22Rv1 (cell line): ENCODE results near the gene TMEM165.

Experiments
- ZFX ChIP-seq: fragments of 450-650 bp; IDR thresholded peaks from 2 replicates; pipeline ENCODE4 v1.6.1; 2017; ENCODE audit warnings: antibody characterized with exemption, borderline replicate concordance
- TF ChIP-seq, protein P1 (sequence below): fragments of 450-650 bp; IDR thresholded peaks from 2 replicates; pipeline ENCODE4 v1.5.1; 2017; ENCODE audit warnings: mild to moderate bottlenecking

DNA sequence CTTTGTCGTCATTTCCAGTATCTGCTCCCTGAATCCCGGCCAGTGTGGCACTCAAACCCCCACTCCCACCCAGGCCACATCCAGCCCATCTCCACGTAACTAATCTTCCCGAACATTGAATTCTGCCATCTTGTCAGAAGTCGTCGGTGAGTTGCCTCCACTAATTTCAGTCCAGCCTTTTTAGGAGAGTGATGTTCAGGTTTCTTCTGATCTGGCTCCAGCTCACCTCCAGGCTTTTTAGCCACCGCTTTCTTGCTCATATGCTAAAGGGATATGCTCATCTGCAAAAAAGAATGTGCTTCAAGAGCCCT is 1.3 kb downstream of the TMEM165 start:
- TF ChIP-seq, protein P1, sequence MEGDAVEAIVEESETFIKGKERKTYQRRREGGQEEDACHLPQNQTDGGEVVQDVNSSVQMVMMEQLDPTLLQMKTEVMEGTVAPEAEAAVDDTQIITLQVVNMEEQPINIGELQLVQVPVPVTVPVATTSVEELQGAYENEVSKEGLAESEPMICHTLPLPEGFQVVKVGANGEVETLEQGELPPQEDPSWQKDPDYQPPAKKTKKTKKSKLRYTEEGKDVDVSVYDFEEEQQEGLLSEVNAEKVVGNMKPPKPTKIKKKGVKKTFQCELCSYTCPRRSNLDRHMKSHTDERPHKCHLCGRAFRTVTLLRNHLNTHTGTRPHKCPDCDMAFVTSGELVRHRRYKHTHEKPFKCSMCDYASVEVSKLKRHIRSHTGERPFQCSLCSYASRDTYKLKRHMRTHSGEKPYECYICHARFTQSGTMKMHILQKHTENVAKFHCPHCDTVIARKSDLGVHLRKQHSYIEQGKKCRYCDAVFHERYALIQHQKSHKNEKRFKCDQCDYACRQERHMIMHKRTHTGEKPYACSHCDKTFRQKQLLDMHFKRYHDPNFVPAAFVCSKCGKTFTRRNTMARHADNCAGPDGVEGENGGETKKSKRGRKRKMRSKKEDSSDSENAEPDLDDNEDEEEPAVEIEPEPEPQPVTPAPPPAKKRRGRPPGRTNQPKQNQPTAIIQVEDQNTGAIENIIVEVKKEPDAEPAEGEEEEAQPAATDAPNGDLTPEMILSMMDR: no peak
- TF ChIP-seq ZFX: no peak
